GM18507 (cell line): ENCODE results near the gene EID3.
"Not testable (repeated sequence)": the region's sequence is repeated elsewhere in the genome, so short reads cannot be mapped to it uniquely, and the experiment has no call there.

Experiments
- DNase-seq: peaks from one replicate; pipeline ENCODE4 v3.0.0; 2011; ENCODE audit warnings: low read depth; ENCODE audit not compliant: insufficient read length; ENCODE audit errors: extremely low spot score
- FAIRE-seq: peaks from 2 replicates; lab custom pipeline; 2011; peaks lifted over from hg19 to GRCh38; lab: Jason Lieb, UNC

The EID3 gene

GRCh38 chr12:104303538-104304151 lies at the start of gene EID3:
Gene EID3 (plus strand): TSS chr12:104303739. CDS start chr12:104303935, 196 bp downstream.
- peak; percentile 85 for DNase-seq
- FAIRE-seq = peak; percentile 86

- FAIRE-seq = no peak
Measured at GRCh38 chr12:104257913-104258472, 45.5 kb upstream of the EID3 start.

GRCh38 chr12:104258476-104259067 lies 45.0 kb upstream of the EID3 start:
- FAIRE-seq = no peak
- no peak for DNase-seq

More at GRCh38 chr12:104257913-104258472, 45.5 kb upstream of the EID3 start:
- no peak for DNase-seq

GRCh38 chr12:104263026-104263425 lies 40.5 kb upstream of the EID3 start:
- no peak for DNase-seq
- no peak for FAIRE-seq

- DNase-seq (no peak), FAIRE-seq (no peak)
Measured at GRCh38 chr12:104263580-104264358, 39.8 kb upstream of the EID3 start.

- not testable (repeated sequence) for DNase-seq, FAIRE-seq
Measured at GRCh38 chr12:104265436-104265835, 38.1 kb upstream of the EID3 start.

- no peak for FAIRE-seq
- no peak for DNase-seq
Measured at GRCh38 chr12:104272938-104273337, 30.6 kb upstream of the EID3 start.

GRCh38 chr12:104273503-104273902 lies 30.0 kb upstream of the EID3 start:
- no peak for DNase-seq
- FAIRE-seq = no peak

GRCh38 chr12:104274811-104275210 lies 28.7 kb upstream of the EID3 start:
- no peak for DNase-seq
- no peak for FAIRE-seq

GRCh38 chr12:104275689-104276088 lies 27.9 kb upstream of the EID3 start:
- no peak for DNase-seq
- no peak for FAIRE-seq

GRCh38 chr12:104276273-104277131 lies 27.0 kb upstream of the EID3 start:
- no peak for DNase-seq
- peak; percentile 70 for FAIRE-seq

GRCh38 chr12:104279164-104279563 lies 24.4 kb upstream of the EID3 start:
- DNase-seq = no peak

GRCh38 chr12:104280111-104280510 lies 23.4 kb upstream of the EID3 start:
- FAIRE-seq = no peak

More at GRCh38 chr12:104279164-104279563, 24.4 kb upstream of the EID3 start:
- no peak for FAIRE-seq

GRCh38 chr12:104280717-104281458 lies 22.7 kb upstream of the EID3 start:
- DNase-seq (no peak), FAIRE-seq (no peak)

More at GRCh38 chr12:104280111-104280510, 23.4 kb upstream of the EID3 start:
- DNase-seq = no peak

- DNase-seq (no peak), FAIRE-seq (no peak)
Measured at GRCh38 chr12:104281636-104282035, 21.9 kb upstream of the EID3 start.

GRCh38 chr12:104282109-104282508 lies 21.4 kb upstream of the EID3 start:
- FAIRE-seq = no peak
- DNase-seq = no peak

GRCh38 chr12:104285740-104286515 lies 17.6 kb upstream of the EID3 start:
- no peak for DNase-seq
- FAIRE-seq = no peak
